Skeletal muscle cell (primary cell): ENCODE data around the gene PPTC7.
"Not testable (repeated sequence)": the region's sequence is repeated elsewhere in the genome, so short reads cannot be mapped to it uniquely, and the experiment has no call there.

Experiments
- DNase-seq: peaks from one replicate; pipeline ENCODE4 v3.0.0-alpha.2; 2010; ENCODE audit warnings: low read depth
- H3K4me3 ChIP-seq: 2 replicates; pipeline ENCODE4 v1.5.1; 2011; ENCODE audit warnings: low read depth, mild to moderate bottlenecking, control low read depth, low read length, moderate library complexity

Gene PPTC7

DNA sequence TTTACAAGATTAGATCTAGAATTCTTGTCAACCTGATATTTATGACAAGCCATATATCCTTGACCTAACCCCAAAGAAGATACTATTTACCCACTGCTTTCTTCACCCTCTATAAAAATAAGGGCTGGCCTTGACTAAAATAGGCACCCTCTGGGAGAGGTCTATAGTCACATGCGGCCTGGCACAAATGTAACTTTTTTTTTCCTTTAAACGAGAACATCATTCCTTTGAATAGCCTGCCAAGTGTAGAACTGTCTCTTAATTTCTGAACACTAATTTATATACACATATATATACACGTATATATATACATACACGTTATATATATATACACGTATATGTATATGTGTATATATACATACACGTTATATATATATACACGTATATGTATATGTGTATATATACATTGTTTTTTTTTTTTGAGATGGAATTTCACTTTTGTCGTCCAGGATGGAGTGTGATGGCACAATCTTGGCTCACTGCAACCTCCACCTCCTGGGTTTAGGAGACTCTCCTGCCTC lies 18.6 kb downstream of the PPTC7 start:
- DNase-seq = no peak
- H3K4me3 ChIP-seq = no peak overlapping the region

DNA sequence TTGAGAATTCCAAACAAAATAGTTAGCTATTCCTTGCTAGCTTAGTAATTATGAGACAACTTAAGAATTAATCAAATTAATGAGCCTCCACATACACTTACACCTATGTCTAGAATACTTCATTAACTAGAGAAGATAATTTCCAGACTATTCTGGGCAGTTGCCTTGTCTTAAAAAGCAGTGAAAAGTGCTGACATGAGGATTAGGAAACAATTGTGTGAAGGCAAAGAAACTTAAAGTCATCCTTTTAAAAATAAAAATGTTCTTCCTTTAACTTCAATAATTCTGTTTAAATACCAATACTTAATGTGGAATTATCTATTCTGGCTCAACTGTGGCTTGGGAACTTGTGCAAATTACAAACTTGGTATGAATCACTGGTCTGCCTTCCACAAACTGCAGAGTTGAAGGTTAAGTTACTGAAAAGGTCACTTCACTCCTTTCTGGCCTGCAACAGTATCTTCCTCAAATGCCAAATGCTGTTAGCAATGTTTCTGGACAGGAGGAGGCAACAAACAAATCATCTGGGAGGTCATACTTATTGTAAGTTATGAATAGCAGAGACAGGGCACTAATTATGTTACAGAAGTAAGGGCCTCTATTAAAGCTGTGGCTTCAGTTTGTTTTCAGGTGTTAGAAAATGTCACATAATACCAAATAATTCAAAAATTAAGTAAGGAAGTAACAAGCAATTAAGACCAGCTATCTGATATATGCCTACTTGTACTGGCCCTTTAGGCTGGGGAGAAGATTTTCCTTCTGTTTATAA lies 19.2 kb downstream of the PPTC7 start:
- DNase-seq = no peak

GRCh38 chr12:110562386-110562785 lies 20.7 kb downstream of the PPTC7 start:
- not testable (repeated sequence) for H3K4me3 ChIP-seq, DNase-seq

More for the DNA sequence above, 19.2 kb downstream of the PPTC7 start:
- no peak overlapping the region for H3K4me3 ChIP-seq

DNA sequence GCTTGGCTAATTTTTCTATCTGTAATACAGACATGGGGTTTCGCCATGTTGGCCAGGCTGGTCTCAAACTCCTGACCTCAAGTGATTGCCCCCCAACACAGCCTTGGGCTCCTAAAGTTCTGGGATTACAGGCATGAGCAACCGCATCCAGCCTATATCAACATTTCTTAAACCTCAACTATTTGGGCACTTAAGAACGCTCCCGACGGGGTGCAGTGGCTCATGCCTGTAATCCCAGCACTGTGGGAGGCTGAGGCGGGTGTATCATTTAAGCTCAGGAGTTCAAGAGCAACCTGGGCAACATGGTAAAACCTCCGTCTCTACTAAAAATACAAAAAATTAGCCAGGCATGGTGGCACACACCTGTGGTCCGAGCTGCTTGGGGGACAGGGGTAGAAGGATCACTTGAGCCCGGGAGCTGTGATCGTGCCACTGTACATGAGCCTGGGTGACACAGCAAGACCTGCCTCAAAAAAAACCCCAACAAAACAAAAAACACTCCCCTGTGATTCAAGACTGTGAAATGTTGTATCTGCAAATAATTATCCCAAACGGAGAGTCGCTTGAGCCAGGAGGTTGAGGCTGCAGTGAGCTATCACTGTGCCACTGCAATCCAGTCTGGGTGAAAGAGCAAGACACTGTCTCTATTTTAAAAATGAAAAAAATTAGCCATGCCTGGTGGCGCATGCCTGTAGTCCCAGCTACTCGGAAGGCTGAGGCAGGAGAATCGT lies 21.5 kb downstream of the PPTC7 start:
- DNase-seq = no peak
- no peak overlapping the region for H3K4me3 ChIP-seq

DNA sequence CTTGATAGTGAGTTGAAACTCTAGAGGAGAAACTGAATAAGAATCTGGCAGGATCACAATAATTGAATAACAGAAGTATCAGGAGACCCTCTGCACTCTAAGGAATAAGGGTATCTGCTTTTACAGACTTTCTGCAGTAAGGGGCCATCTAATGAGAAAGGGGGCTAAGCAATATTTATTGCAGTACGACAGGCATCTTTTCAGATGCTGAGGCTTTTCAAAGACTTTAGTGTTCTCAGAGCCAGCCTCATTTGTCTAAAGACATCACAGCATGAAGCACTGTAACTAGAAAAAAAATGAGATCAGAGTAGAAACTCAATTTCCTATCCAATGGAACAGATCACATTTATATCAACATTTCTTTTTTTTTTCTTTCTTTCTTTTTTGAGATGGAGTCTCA lies 22.2 kb downstream of the PPTC7 start:
- no peak for DNase-seq
- H3K4me3 ChIP-seq = no peak overlapping the region

- H3K4me3 ChIP-seq = no peak overlapping the region
- no peak for DNase-seq
Measured at GRCh38 chr12:110560048-110560447, 23.1 kb downstream of the PPTC7 start.

- not testable (repeated sequence) for DNase-seq, H3K4me3 ChIP-seq
Measured at GRCh38 chr12:110558945-110559344, 24.2 kb downstream of the PPTC7 start.

DNA sequence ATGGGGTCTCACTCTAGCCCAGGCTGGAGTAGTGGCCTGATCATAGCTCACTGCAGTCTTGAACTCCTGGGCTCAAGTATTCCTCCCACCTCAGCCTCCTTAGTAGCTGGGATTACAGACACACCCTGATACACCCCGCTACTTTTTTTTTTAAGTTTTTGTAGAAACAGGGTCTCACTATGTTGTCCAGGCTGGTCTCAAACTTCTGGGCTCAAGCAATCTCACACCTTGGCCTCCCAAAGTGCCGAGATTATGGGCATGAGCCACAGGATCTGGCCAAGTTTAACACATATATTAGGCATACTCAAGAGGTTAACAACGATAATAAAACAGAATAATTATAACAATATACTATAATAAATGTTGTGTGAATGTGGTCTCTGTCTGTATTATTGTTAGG lies 25.8 kb downstream of the PPTC7 start:
- no peak for DNase-seq
- no peak overlapping the region for H3K4me3 ChIP-seq

DNA sequence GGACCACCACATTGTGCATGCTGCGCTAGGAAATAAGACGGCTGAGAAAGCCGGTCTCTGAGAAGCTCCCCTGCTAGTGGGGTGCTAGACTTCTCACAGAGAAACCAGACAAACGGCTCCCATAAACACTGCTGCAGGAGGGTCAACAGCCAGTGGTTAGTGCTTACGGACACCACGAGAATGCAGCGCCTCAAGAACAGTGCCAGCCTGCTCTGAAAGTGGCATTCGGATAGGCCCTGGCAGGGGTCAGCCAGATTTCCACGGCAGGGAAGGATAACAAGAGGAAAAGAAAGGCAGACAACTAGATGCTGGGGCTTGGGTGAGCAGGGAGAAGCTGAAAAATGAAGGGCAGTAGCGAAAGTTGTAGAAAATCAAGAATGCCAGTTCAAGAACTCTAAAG lies 26.4 kb downstream of the PPTC7 start:
- no peak for DNase-seq
- H3K4me3 ChIP-seq = no peak overlapping the region

DNA sequence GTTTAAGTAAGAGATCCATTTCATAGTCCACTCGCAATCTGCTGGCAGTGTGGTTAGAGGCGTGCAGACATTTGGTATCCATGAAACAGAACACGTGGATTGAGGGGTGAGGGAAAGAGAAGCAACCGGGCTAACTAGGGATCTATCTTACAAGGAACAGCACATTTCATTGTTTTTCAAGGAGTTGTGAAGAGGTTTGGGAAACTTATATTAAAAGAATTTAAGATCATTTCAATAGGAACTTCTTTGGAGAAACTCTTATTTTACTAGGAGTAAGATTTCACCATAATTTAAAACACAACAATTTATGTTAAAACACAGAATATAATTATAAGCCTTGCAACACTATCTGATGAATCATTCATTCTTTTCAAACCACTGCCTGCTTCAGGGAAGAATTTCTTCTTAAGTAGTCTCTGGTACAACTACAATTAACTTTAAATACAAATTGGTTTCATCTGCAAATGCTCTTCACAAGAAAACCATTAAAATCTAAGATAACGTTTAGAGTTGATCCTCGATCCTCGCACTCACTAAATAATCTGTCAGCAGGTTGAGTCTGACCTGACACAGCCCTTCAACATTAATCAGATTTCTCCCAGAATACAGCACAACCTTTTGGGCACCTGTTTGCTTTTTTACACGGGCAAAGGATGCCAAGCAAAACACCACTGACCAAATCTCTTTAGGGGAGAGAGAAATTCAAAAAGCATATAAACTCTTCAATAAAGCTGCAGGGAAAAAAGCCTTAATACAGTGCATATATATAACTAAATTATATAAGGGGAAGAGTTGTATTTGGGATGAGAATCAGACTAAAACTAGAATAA lies 27.3 kb downstream of the PPTC7 start:
- H3K4me3 ChIP-seq = peak overlapping the region; percentile 7
- no peak for DNase-seq

GRCh38 chr12:110554184-110554583 lies 28.9 kb downstream of the PPTC7 start:
- H3K4me3 ChIP-seq = no peak overlapping the region
- DNase-seq = no peak

DNA sequence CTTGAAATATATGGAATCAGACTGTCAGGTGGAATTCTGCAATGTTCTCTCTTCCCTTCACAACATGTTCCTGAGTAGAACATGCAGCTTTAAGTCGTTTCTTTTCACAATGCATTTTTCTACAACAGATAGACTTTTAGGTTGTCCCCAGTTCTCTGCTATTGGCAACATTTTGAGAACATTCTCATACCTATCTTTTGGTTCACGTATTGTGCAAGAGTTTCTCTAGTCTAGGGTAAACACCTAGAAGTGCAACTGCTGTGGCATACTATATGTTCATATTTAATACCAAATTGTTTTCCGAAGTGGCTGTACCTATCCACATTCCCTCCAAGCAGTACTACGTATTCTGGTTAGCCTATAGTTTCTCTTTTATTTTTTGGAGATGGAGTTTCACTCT lies 32.1 kb downstream of the PPTC7 start:
- no peak overlapping the region for H3K4me3 ChIP-seq
- DNase-seq = no peak

DNA sequence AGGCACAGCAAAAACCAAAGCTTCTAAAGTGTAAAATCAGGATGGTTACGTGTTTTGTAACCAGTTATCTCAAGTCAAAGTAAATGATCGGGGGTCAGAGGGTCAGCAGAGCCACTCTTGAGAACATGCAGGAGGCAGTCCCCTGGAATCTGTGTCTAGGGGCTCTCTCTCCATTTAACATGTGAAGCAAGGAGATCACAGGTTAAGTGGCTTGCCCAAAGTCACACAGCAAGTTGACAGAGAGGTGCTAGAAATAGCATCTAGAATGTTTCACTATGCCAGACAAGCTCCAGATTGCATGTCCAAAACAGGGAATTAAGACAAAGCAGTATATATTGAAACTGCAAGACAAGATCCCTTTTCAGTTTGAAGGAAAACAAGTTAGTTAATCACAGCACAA lies 33.4 kb downstream of the PPTC7 start:
- DNase-seq = no peak
- no peak overlapping the region for H3K4me3 ChIP-seq

- DNase-seq = no peak
- H3K4me3 ChIP-seq = no peak overlapping the region
Measured at GRCh38 chr12:110548678-110549077, 34.4 kb downstream of the PPTC7 start.

DNA sequence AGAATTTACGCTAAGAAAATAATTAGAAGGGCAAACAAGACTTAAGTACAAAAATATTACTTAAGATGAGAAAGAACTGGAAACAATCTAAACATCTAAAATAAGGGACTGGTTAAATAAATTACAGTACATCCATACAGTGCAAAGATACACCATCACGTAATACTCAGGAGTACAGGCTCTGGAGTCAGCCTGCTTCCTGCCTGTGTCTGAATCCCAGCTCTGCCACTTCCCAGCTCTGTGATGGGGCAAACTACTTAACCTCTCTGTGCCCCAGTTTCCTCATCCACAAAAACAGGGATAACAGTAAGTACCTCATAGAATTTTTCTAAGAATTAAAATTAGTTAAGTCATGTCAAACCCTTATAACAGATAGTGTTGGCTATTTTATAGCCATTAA lies 36.0 kb downstream of the PPTC7 start:
- no peak overlapping the region for H3K4me3 ChIP-seq
- no peak for DNase-seq

DNA sequence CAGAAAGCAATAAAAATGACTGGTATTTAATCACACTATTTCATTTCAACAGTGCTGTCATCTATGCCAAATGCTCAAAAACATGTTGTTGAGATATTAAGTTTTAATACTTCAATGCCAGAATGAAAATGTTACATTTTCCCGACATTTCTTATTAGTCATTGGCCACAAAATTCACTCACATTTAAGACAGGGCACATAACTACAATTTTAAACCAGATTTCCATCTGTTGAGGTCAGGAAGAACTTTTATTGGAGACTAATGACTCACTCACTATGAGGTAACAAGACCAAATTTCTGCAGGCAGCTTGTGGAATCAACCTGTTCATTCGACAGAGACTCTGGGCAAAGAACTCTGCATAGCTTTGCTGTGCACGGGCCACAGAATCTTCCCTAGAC lies 36.8 kb downstream of the PPTC7 start:
- peak; percentile 69 for DNase-seq
- H3K4me3 ChIP-seq = no peak overlapping the region

- no peak overlapping the region for H3K4me3 ChIP-seq
- no peak for DNase-seq
Measured at GRCh38 chr12:110545812-110546211, 37.3 kb downstream of the PPTC7 start.

- H3K4me3 ChIP-seq = not testable (repeated sequence)
- peak; percentile 91 for DNase-seq
Measured at GRCh38 chr12:110545259-110545658, 37.9 kb downstream of the PPTC7 start.

- H3K4me3 ChIP-seq = no peak overlapping the region
Measured at GRCh38 chr12:110543965-110544364, 39.2 kb downstream of the PPTC7 start.

More at GRCh38 chr12:110543965-110544364, 39.2 kb downstream of the PPTC7 start:
- no peak for DNase-seq
